Endothelial cell of umbilical vein (primary cell): Measurements from ENCODE around the gene RSPO1. TPM values are rescaled to one million over a fixed set of nuclear protein-coding genes. Genes with fewer than 3 reads are reported as not detected.

Source experiments
- BruUV-seq: library from RNA; stranded (reverse); fragments of 400-500 nt; replicated peaks from 2 replicates; lab custom pipeline; 2021; lab: Mats Ljungman, UMichigan
- CTCF ChIA-PET: fragments of 300-600, 350-600 bp; sonication (Branson Sonifier 250); formaldehyde crosslinking; loops from one replicate; lab custom pipeline; 2021; ENCODE audit warnings: antibody characterized with exemption, inconsistent platforms; lab: Charles Lee
- POLR2A ChIA-PET: fragments of 300-600, 350-600 bp; sonication (Branson Sonifier 250); formaldehyde crosslinking; loops from one replicate; lab custom pipeline; 2021; ENCODE audit warnings: antibody characterized with exemption, inconsistent platforms; lab: Charles Lee
- DNase-seq: peaks from one replicate; pipeline ENCODE4 v3.0.0-alpha.2; 2011; ENCODE audit warnings: low read depth, low spot score
- FAIRE-seq: peaks from 2 replicates; lab custom pipeline; 2011; peaks lifted over from hg19 to GRCh38; lab: Jason Lieb, UNC
- H2AFZ ChIP-seq: 2 replicates; pipeline ENCODE4 v1.6.0; 2012; ENCODE audit warnings: low read depth, low read length, control low read depth, inconsistent platforms
- H3K27ac ChIP-seq: 2 replicates; pipeline ENCODE4 v1.5.1; 2011; ENCODE audit warnings: low read depth, mild to moderate bottlenecking, control low read depth, low read length, moderate library complexity; ENCODE audit not compliant: insufficient read depth
- H3K27me3 ChIP-seq, 2 experiments: 2 replicates each; pipeline versions ENCODE4 v1.6.0 to v1.6.1; 2011; ENCODE audit warnings: low read length in 2 of 2, mixed read lengths in 1 of 2; ENCODE audit not compliant: control insufficient read depth in 2 of 2, insufficient read depth in 2 of 2
- H3K36me3 ChIP-seq, 2 experiments: 2 replicates in 1 of 2; 3 replicates in 1 of 2; pipeline ENCODE4 v1.5.1; 2011; ENCODE audit warnings: low read length in 2 of 2, mild to moderate bottlenecking in 1 of 2, moderate library complexity in 1 of 2; ENCODE audit not compliant: control insufficient read depth in 2 of 2, insufficient read depth in 2 of 2; ENCODE audit errors: extremely low read depth in 1 of 2
- H3K4me1 ChIP-seq: 3 replicates; pipeline ENCODE4 v1.5.1; 2011; ENCODE audit warnings: mild to moderate bottlenecking, low read length; ENCODE audit not compliant: control insufficient read depth, insufficient read depth; ENCODE audit errors: extremely low read depth
- H3K4me2 ChIP-seq: 2 replicates; pipeline ENCODE4 v1.6.1; 2011; ENCODE audit warnings: low read length, control low read depth, mixed read lengths; ENCODE audit not compliant: insufficient read depth
- H3K4me3 ChIP-seq, 3 experiments: fragments of 200-600 bp in 1 of 3; sonication (generic), shearing (Covaris generic) in 1 of 3; replicated peaks in 1 of 3; 2 replicates each; pipeline ENCODE4 v1.5.1; 2011 to 2016; ENCODE audit warnings: control low read depth in 3 of 3, low read length in 3 of 3, mild to moderate bottlenecking in 2 of 3, inconsistent platforms in 1 of 3, low read depth in 1 of 3, moderate library complexity in 1 of 3; ENCODE audit not compliant: insufficient read depth in 1 of 3
- H3K79me2 ChIP-seq: 2 replicates; pipeline ENCODE4 v1.6.0; 2012; ENCODE audit warnings: low read length, inconsistent platforms; ENCODE audit not compliant: control insufficient read depth, insufficient read depth
- H3K9ac ChIP-seq: replicated peaks from 2 replicates; pipeline ENCODE3; 2011; ENCODE audit warnings: low read length, control low read depth; ENCODE audit not compliant: insufficient read depth; ENCODE audit errors: extremely low read depth
- H3K9me1 ChIP-seq: replicated peaks from 3 replicates; pipeline ENCODE4 v1.6.0; 2011; ENCODE audit warnings: mild to moderate bottlenecking, low read length; ENCODE audit not compliant: control insufficient read depth, insufficient read depth; ENCODE audit errors: extremely low read depth
- H3K9me3 ChIP-seq: replicated peaks from 2 replicates; pipeline ENCODE4 v1.5.1; 2012; ENCODE audit warnings: low read length, inconsistent platforms; ENCODE audit not compliant: control insufficient read depth, insufficient read depth
- H4K20me1 ChIP-seq: replicated peaks from 2 replicates; pipeline ENCODE3; 2011; ENCODE audit warnings: mild to moderate bottlenecking, low read length; ENCODE audit not compliant: control insufficient read depth, insufficient read depth; ENCODE audit errors: extremely low read depth
- CTCF ChIP-seq, 2 donors: IDR thresholded peaks; 1 replicate in 1 of 2; 2 replicates in 1 of 2; pipeline ENCODE4 v1.5.1; 2011; ENCODE audit warnings: low read length in 2 of 2, mild to moderate bottlenecking in 2 of 2, moderate library complexity in 2 of 2, control low read depth in 1 of 2, inconsistent platforms in 1 of 2, low read depth in 1 of 2; ENCODE audit not compliant: insufficient read depth in 1 of 2; ENCODE audit errors: extremely low read depth in 1 of 2
- EZH2 ChIP-seq: IDR thresholded peaks from 2 replicates; pipeline ENCODE4 v1.6.1; 2012; ENCODE audit warnings: borderline replicate concordance, low read depth, mild to moderate bottlenecking, moderate library complexity, low read length, inconsistent platforms; ENCODE audit not compliant: severe bottlenecking
- FOS ChIP-seq: IDR thresholded peaks from 2 replicates; pipeline ENCODE4 v1.6.1; 2011; ENCODE audit warnings: mild to moderate bottlenecking, low read length, moderate library complexity, borderline replicate concordance; ENCODE audit not compliant: insufficient read depth
- GATA2 ChIP-seq: IDR thresholded peaks from 2 replicates; pipeline ENCODE4 v1.7.0; 2011; ENCODE audit warnings: low read depth, mild to moderate bottlenecking, moderate library complexity, mixed read lengths, low read length; ENCODE audit not compliant: insufficient read length, insufficient read depth
- JUN ChIP-seq: IDR thresholded peaks from 2 replicates; pipeline ENCODE4 v1.6.1; 2011; ENCODE audit warnings: borderline replicate concordance, low read depth; ENCODE audit not compliant: insufficient read length, insufficient read depth
- MAX ChIP-seq: IDR thresholded peaks from 2 replicates; pipeline ENCODE4 v1.6.1; 2011; ENCODE audit not compliant: insufficient read depth, insufficient read length
- MYC ChIP-seq: IDR thresholded peaks from one replicate; pipeline ENCODE4 v1.6.1; 2011; ENCODE audit warnings: mild to moderate bottlenecking, low read depth, low read length
- POLR2A ChIP-seq: IDR thresholded peaks from 2 replicates; pipeline ENCODE4 v1.6.1; 2012; ENCODE audit warnings: low read depth, mild to moderate bottlenecking, control low read depth, low read length
- POLR2AphosphoS5 ChIP-seq: IDR thresholded peaks from 2 replicates; pipeline ENCODE4 v1.6.1; 2012; ENCODE audit warnings: low read depth, mild to moderate bottlenecking, control low read depth, low read length, moderate library complexity; ENCODE audit not compliant: insufficient read depth
- dilution Hi-C: fragments of 300-500 bp; cut with MboI; formaldehyde crosslinking; loops from one replicate; pipeline ENCODE4 v1.15.0; 2019; ENCODE audit warnings: low sequenced_read_pairs; ENCODE audit not compliant: extremely low pct_ligation_motif_present
- intact Hi-C: fragments of 100-400 bp; cut with micrococcal nuclease; formaldehyde crosslinking; loops from one replicate; pipeline ENCODE4 v1.10.0; 2022
- polyA plus RNA-seq, 4 experiments: library from polyadenylated mRNA; depleted of rRNA in 3 of 4; stranded (reverse) in 3 of 4; unstranded in 1 of 4; fragments of >200 nt; gene quantifications; 2 replicates each; pipeline versions ENCODE4 v1.2.1 to v1.2.3, GENCODE V29; 2011 to 2012; ENCODE audit warnings: missing spikeins in 1 of 4
- total RNA-seq: library from RNA; stranded (reverse); gene quantifications from 2 replicates; pipeline ENCODE4 v1.2.3, GENCODE V29; 2021

RSPO1 gene
- total and polyA plus RNA-seq, 2 donors (not counting 3 experiments of a cell fraction or from before 2014, with no cell fraction given): not detected

GRCh38 chr1:37653906-37654305 lies 19.2 kb upstream of the RSPO1 start:
- Histone ChIP-seq H3K27me3 (no peaks in the 10 kb centered on the region), H3K4me1 (no peaks in the 10 kb centered on the region), H3K9me3 (no peaks in the 10 kb centered on the region), H3K79me2 (no peaks in the 10 kb centered on the region), H4K20me1 (no peaks in the 10 kb centered on the region), H3K36me3 (no peaks in the 10 kb centered on the region), H3K9me1 (no peaks in the 10 kb centered on the region), H3K27ac (no peak overlapping the region), H3K9ac (no peak overlapping the region), H3K4me3 (no peak overlapping the region), H2AFZ (no peak overlapping the region), H3K4me2 (no peak overlapping the region)
- TF ChIP-seq CTCF (IDR thresholded peaks at IDR 0.05; ENCODE audit: extremely low read depth in 1 of 2, insufficient read depth in 1 of 2, low read depth in 1 of 2, low read length in 2 of 2) (no peak), GATA2 (no peak), EZH2 (no peak), MYC (no peak), POLR2AphosphoS5 (no peak), JUN (no peak), MAX (no peak), FOS (no peak), POLR2A (no peak)
- ChIA-PET POLR2A (no interaction called here), CTCF (no interaction called here)
- DNase-seq: no peak
- FAIRE-seq: no peak
- no TSS peak for BruUV-seq
- intact Hi-C loops: no loop called here
- dilution Hi-C loops: no loop called here
